GM12891 (cell line): Measurements from ENCODE around the gene CRIP2.

Experiments
- POLR2A ChIP-seq: IDR thresholded peaks from 2 replicates; pipeline ENCODE4 v1.6.1; 2011; ENCODE audit warnings: low read depth, low read length, control low read depth
- POLR2AphosphoS5 ChIP-seq: IDR thresholded peaks from 2 replicates; pipeline ENCODE4 v1.6.1; 2011; ENCODE audit warnings: low read depth, low read length, control low read depth

- TF ChIP-seq POLR2AphosphoS5 (no peak), POLR2A (no peak)
Measured at GRCh38 chr14:105455086-105455640, 19.5 kb upstream of the CRIP2 start.
